ENCODE measurements around the gene DISP2. TPM values are rescaled to one million over a fixed set of nuclear protein-coding genes. Genes with fewer than 3 reads are reported as not detected.

DISP2 gene
- total and polyA plus RNA-seq, 2 of the 8 experiments (the other 6 are each of a cell fraction or from before 2014, with no cell fraction given), result 0.45 to 1.2 TPM

GRCh38 chr15:40320931-40321371 lies 37.1 kb upstream of the DISP2 start:
- Histone ChIP-seq H3K36me3 (ENCODE audit: control insufficient read depth in 2 of 4, insufficient read depth in 4 of 4, low read length in 3 of 4) (peaks cover 0 to 4% (median 0%) of the 10 kb centered on the region in 4 experiments; a peak in 2 of 8 replicates), H4K5ac (ENCODE audit: insufficient read length, low read depth, low read length) (no peak overlapping the region), H3K4ac (replicated peaks; ENCODE audit: insufficient read length, low read depth, low read length) (no peak overlapping the region), H3K23me2 (ENCODE audit: low read depth, low read length) (peaks cover 11% of the 10 kb centered on the region; the same call in 1 of the 2 replicates), H3K79me2 (ENCODE audit: control insufficient read depth in 1 of 2, insufficient read depth in 2 of 2, low read length in 2 of 2) (peaks cover 0 to 13% of the 10 kb centered on the region in 2 experiments; a peak in 3 of 4 replicates), H2AK5ac (ENCODE audit: low read depth, low read length) (no peak overlapping the region), H3K14ac (ENCODE audit: insufficient read length) (no peak overlapping the region), H3K9me3 (ENCODE audit: insufficient read depth in 2 of 2, low read depth in 1 of 2, low read length in 1 of 2) (no peaks in the 10 kb centered on the region), H4K8ac (ENCODE audit: extremely low read depth, insufficient read depth, low read length) (no peak overlapping the region), H4K20me1 (replicated peaks in 1 of 2; ENCODE audit: control insufficient read depth in 1 of 2, insufficient read depth in 2 of 2, low read length in 2 of 2) (no peaks in the 10 kb centered on the region), H2BK5ac (ENCODE audit: low read depth, low read length) (no peak overlapping the region), H4K91ac (replicated peaks; ENCODE audit: insufficient read length, low read length) (no peak overlapping the region), H2BK15ac (ENCODE audit: low read length) (no peak overlapping the region), H2BK20ac (ENCODE audit: low read length) (no peak overlapping the region), H3K9ac (replicated peaks in 1 of 4; ENCODE audit: extremely low read depth in 1 of 4, low read depth in 3 of 4, low read length in 3 of 4) (no peak overlapping the region), H2AFZ (ENCODE audit: low read length) (no peak overlapping the region), H3K23ac (ENCODE audit: insufficient read length) (no peak overlapping the region), H3K4me2 (ENCODE audit: insufficient read depth in 1 of 2, low read depth in 2 of 2, low read length in 2 of 2) (no peak overlapping the region), H3K27ac (ENCODE audit: low read depth, low read length) (no peak overlapping the region), H3K18ac (ENCODE audit: extremely low read depth, low read length) (no peak overlapping the region), H3K4me1 (replicated peaks in 1 of 4; ENCODE audit: control insufficient read depth in 3 of 4, insufficient read depth in 4 of 4, low read length in 3 of 4) (peaks cover 5 to 23% (median 13%) of the 10 kb centered on the region in 4 experiments), H2BK120ac (replicated peaks; ENCODE audit: low read depth, low read length) (no peak overlapping the region), H3K56ac (replicated peaks; ENCODE audit: insufficient read length, low read depth, low read length) (no peak overlapping the region), H3K4me3 (ENCODE audit: extremely low read depth in 1 of 4, insufficient read depth in 2 of 4, low read depth in 3 of 4, low read length in 4 of 4) (no peak overlapping the region), H3K79me1 (ENCODE audit: low read depth, low read length) (no peaks in the 10 kb centered on the region; the same call in 1 of the 2 replicates), H2BK12ac (ENCODE audit: low read depth, low read length) (no peak overlapping the region), H3K27me3 (replicated peaks in 1 of 4; ENCODE audit: control insufficient read depth in 3 of 4, extremely low read depth in 1 of 4, insufficient read depth in 3 of 4, low read length in 3 of 4) (peaks cover 0 to 20% (median 9%) of the 10 kb centered on the region in 4 experiments; a peak in 4 of 7 replicates)
- peak; percentile 74 for FAIRE-seq
- POLR2A ChIA-PET (ENCODE audit: partially characterized antibody), result interaction anchor here (0.9 to 1.8 kb wide), 5 partner anchors 10 to 36 kb away, joined by 3 to 5 read pairs (median 4); partner anchors contain the start of gene CCDC9B
- 2% methylated on average over 2 of the region's 2 CpGs; no CpG with 5 or more reads in 1 of the 2 experiments for WGBS, 2 experiments (ENCODE audit: extremely low coverage in 1 of 2, insufficient coverage in 1 of 2, insufficient read length in 1 of 2, insufficient replicate concordance in 2 of 2, low coverage in 1 of 2, low lambda C conversion rate in 2 of 2, missing lambda C conversion rate in 1 of 2)
- peak; percentile 34 to 63; a peak in 3 of 4 replicates for TF ChIP-seq RAD21 (IDR thresholded peaks at IDR 0.05 in 1 of 2, conservative IDR thresholded peaks at IDR 0.05 in 1 of 2; ENCODE audit: low read depth in 2 of 2, low read length in 2 of 2)
- TF ChIP-seq CTCF (IDR thresholded peaks at IDR 0.05; ENCODE audit: control extremely low read depth in 1 of 3, insufficient read depth in 1 of 3, low read depth in 1 of 3, low read length in 3 of 3), result peak; percentile 9 to 86 (median 81)
- TF ChIP-seq NANOG (IDR thresholded peaks at IDR 0.05; ENCODE audit: insufficient read depth, low read depth, low read length, poor library complexity, severe bottlenecking), result peak; percentile 65
- peak; percentile 66; the same call in 1 of the 2 replicates for TF ChIP-seq YY1 (IDR thresholded peaks at IDR 0.05; ENCODE audit: low read depth, low read length)
- TF ChIP-seq FOSL1 (IDR thresholded peaks at IDR 0.05; ENCODE audit: insufficient read depth, low read depth, low read length), result no peak
- DNase-seq (ENCODE audit: low read depth in 1 of 2, low spot score in 2 of 2), result no peak
- CTCF ChIA-PET (ENCODE audit: partially characterized antibody), result interaction anchor here (0.6 to 23.9 kb wide), 19 partner anchors 11 to 577 kb away, joined by 3 to 584 read pairs (median 8); partner anchors contain the start of genes ANKRD63, CCDC9B, PHGR1 and PLCB2

Data from H1 (cell line).